DND-41 (cell line): Measurements from ENCODE around the gene IWS1.

ENCODE experiments used
- ATAC-seq: fragments of 200-7000 bp; cut with Tn5 transposase; 3 replicates; pipeline ENCODE4 v1.9.1; 2021; ENCODE audit warnings: low read depth; ENCODE audit not compliant: insufficient read depth
- DNase-seq: peaks from one replicate; pipeline ENCODE4 v3.0.0-alpha.2; 2020
- H2AFZ ChIP-seq: 2 replicates; pipeline ENCODE4 v1.6.0; 2012; ENCODE audit warnings: low read depth, low read length
- H3K27ac ChIP-seq: 2 replicates; pipeline ENCODE4 v1.5.1; 2012; ENCODE audit warnings: low read length, inconsistent platforms
- H3K27me3 ChIP-seq: fragments of 200-600 bp; sonication (generic); 2 replicates; pipeline ENCODE4 v1.6.0; 2012; ENCODE audit warnings: low read length, mild to moderate bottlenecking, inconsistent platforms; ENCODE audit not compliant: insufficient read depth, poor library complexity
- H3K36me3 ChIP-seq: 2 replicates; pipeline ENCODE4 v1.5.1; 2012; ENCODE audit warnings: low read length, inconsistent platforms; ENCODE audit not compliant: insufficient read depth
- H3K4me1 ChIP-seq: 2 replicates; pipeline ENCODE4 v1.5.1; 2012; ENCODE audit warnings: mild to moderate bottlenecking, low read length; ENCODE audit not compliant: insufficient read depth
- H3K4me2 ChIP-seq: 2 replicates; pipeline ENCODE4 v1.6.0; 2012; ENCODE audit warnings: mild to moderate bottlenecking, moderate library complexity, low read length, inconsistent platforms; ENCODE audit not compliant: insufficient read depth
- H3K4me3 ChIP-seq, 2 experiments: fragments of 200-600 bp in 1 of 2; shearing (Covaris generic) in 1 of 2; 2 replicates each; pipeline ENCODE4 v1.5.1; 2012 to 2016; ENCODE audit warnings: inconsistent platforms in 2 of 2, low read length in 2 of 2, mild to moderate bottlenecking in 2 of 2, low read depth in 1 of 2, moderate library complexity in 1 of 2
- H3K79me2 ChIP-seq: 2 replicates; pipeline ENCODE4 v1.6.0; 2012; ENCODE audit warnings: low read length, inconsistent platforms; ENCODE audit not compliant: insufficient read depth
- H3K9ac ChIP-seq: 2 replicates; pipeline ENCODE4 v1.6.0; 2012; ENCODE audit warnings: low read depth, mild to moderate bottlenecking, inconsistent platforms, low read length, moderate library complexity
- H3K9me3 ChIP-seq: 2 replicates; pipeline ENCODE4 v1.5.1; 2012; ENCODE audit warnings: low read length, moderate library complexity, mild to moderate bottlenecking, inconsistent platforms; ENCODE audit not compliant: insufficient read depth, severe bottlenecking
- H4K20me1 ChIP-seq: 2 replicates; pipeline ENCODE4 v1.6.0; 2012; ENCODE audit warnings: low read length; ENCODE audit not compliant: insufficient read depth
- CTCF ChIP-seq: IDR thresholded peaks from 2 replicates; pipeline ENCODE4 v1.5.1; 2012; ENCODE audit warnings: borderline replicate concordance, low read length, moderate library complexity, mild to moderate bottlenecking; ENCODE audit not compliant: poor library complexity, severe bottlenecking; ENCODE audit errors: extremely low read depth
- EZH2 ChIP-seq: IDR thresholded peaks from 3 replicates; pipeline ENCODE4 v1.6.1; 2012; ENCODE audit warnings: borderline replicate concordance, low read depth, mild to moderate bottlenecking, moderate library complexity, low read length, inconsistent platforms; ENCODE audit not compliant: severe bottlenecking

Gene IWS1

DNA sequence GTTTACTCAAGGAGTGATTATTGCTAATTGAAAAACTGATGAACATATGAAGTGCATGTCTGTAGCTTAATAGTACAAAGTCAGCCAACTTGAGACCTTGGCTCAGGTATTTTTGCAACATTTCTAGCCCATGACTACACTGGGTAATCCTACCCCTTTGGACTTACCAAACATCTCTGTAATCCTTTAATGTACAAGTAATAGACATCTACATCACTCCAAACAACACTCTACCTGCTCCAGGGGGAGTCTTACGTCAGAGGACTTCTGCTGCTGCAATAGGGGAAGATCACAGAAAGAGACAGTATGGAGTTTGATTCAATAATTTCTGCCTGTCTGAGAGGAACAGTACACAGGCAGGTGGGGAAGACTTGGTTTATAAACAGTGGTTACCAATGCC is 54.0 kb downstream of the IWS1 start:
- Histone ChIP-seq H3K79me2 (no peaks in the 10 kb centered on the region), H3K36me3 (peaks cover 26% of the 10 kb centered on the region; the same call in 1 of the 2 replicates), H3K4me2 (no peak overlapping the region), H3K9ac (no peak overlapping the region), H4K20me1 (no peaks in the 10 kb centered on the region), H3K27ac (no peak overlapping the region), H3K9me3 (peaks cover 6% of the 10 kb centered on the region), H3K4me1 (no peaks in the 10 kb centered on the region), H3K4me3 (no peak overlapping the region), H3K27me3 (no peaks in the 10 kb centered on the region), H2AFZ (no peak overlapping the region)
- TF ChIP-seq EZH2 (no peak), CTCF (no peak)
- DNase-seq (no peak), ATAC-seq (no peak)

DNA sequence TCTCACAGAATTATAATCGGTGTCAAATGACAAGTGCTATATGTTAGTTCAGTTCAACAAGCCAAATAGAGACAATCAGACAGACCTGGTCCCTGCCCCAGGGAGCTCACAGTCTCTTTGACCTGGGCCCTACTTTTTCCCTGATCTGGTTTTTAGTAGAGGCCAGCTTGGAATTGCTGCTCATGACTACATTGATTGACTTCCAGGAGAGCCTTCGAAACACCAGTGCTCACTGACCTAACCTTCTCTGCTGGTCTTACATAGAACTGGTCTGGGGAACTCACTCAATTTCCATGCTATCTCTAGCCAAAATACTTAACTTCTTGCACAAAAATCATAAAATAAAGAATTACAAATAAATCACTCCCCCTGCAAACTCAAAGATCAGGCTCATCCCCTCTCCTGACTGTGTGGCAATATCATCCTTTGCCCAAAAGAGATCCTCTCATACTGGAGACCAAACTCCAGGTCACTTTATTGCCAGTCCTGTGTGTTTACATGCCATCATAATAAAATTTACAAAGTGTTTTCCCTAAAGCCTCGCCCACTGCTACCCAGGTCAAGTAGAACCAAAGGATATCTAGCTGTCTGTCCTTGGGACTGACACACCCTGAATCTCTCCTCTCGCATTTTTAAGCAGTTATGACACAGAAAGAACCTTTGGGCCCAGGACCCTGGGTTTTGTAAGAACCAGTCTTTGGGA is 54.9 kb downstream of the IWS1 start:
- Histone ChIP-seq H3K4me2 (no peak overlapping the region), H3K27me3 (no peaks in the 10 kb centered on the region), H3K9me3 (peaks cover 3% of the 10 kb centered on the region), H4K20me1 (no peaks in the 10 kb centered on the region), H3K9ac (no peak overlapping the region), H3K36me3 (peaks cover 28% of the 10 kb centered on the region; the same call in 1 of the 2 replicates), H3K4me3 (no peak overlapping the region), H3K27ac (no peak overlapping the region), H3K4me1 (no peaks in the 10 kb centered on the region), H2AFZ (no peak overlapping the region), H3K79me2 (no peaks in the 10 kb centered on the region)
- DNase-seq (no peak), ATAC-seq (no peak)
- TF ChIP-seq CTCF: no peak

GRCh38 chr2:127469974-127470373 is 56.3 kb downstream of the IWS1 start:
- no peaks in the 10 kb centered on the region for H3K27me3 ChIP-seq
- no peaks in the 10 kb centered on the region for H3K9me3 ChIP-seq
- TF ChIP-seq CTCF (no peak), EZH2 (no peak)
- H3K36me3 ChIP-seq: peaks cover 28% of the 10 kb centered on the region; the same call in 1 of the 2 replicates
- no peak overlapping the region for H3K27ac ChIP-seq
- no peak overlapping the region for H3K4me3 ChIP-seq
- H2AFZ ChIP-seq: no peak overlapping the region
- no peak for DNase-seq
- H3K79me2 ChIP-seq: no peaks in the 10 kb centered on the region
- no peak for ATAC-seq
- no peaks in the 10 kb centered on the region for H3K4me1 ChIP-seq
- H3K4me2 ChIP-seq: no peak overlapping the region
- no peaks in the 10 kb centered on the region for H4K20me1 ChIP-seq
- H3K9ac ChIP-seq: no peak overlapping the region
